ENCODE results near the gene NTSR2. TPM values are rescaled to one million over a fixed set of nuclear protein-coding genes. Genes with fewer than 3 reads are reported as not detected.

The NTSR2 gene
- total RNA-seq, 1 experiment from 2014 or later, result not detected

GRCh38 chr2:11631462-11631861, 38.5 kb downstream of the NTSR2 start:
- Histone ChIP-seq H3K27me3 (replicated peaks) (0 out of 2 replicates have a peak, but pooled peaks cover 5% of the 10 kb centered on the region), H3K9me3 (replicated peaks) (peaks cover 10% of the 10 kb centered on the region), H3K4me1 (replicated peaks) (no peaks in the 10 kb centered on the region), H3K27ac (no peak overlapping the region), H3K36me3 (no peaks in the 10 kb centered on the region), H3K4me3 (no peak overlapping the region)
- no peak for DNase-seq (ENCODE audit: low read depth in 1 of 2, low spot score in 2 of 2)

GRCh38 chr2:11630855-11631254, 39.1 kb downstream of the NTSR2 start:
- H3K27ac ChIP-seq, result no peak overlapping the region
- H3K9me3 ChIP-seq (replicated peaks), result peaks cover 10% of the 10 kb centered on the region
- H3K36me3 ChIP-seq, result no peaks in the 10 kb centered on the region
- H3K4me1 ChIP-seq (replicated peaks), result no peaks in the 10 kb centered on the region
- 0 out of 2 replicates have a peak, but pooled peaks cover 4% of the 10 kb centered on the region for H3K27me3 ChIP-seq (replicated peaks)
- H3K4me3 ChIP-seq, result no peak overlapping the region
- no peak for DNase-seq (ENCODE audit: low read depth in 1 of 2, low spot score in 2 of 2)

- no peak for DNase-seq (ENCODE audit: low read depth in 1 of 2, low spot score in 2 of 2)
- Histone ChIP-seq H3K9me3 (replicated peaks) (peaks cover 10% of the 10 kb centered on the region), H3K36me3 (no peaks in the 10 kb centered on the region), H3K4me1 (replicated peaks) (no peaks in the 10 kb centered on the region), H3K27me3 (replicated peaks) (no peaks in the 10 kb centered on the region), H3K27ac (no peak overlapping the region), H3K4me3 (no peak overlapping the region)
These were observed 40.1 kb downstream of the NTSR2 start for GRCh38 chr2:11629851-11630250.

- Histone ChIP-seq H3K27me3 (replicated peaks) (no peaks in the 10 kb centered on the region), H3K4me1 (replicated peaks) (no peaks in the 10 kb centered on the region), H3K36me3 (no peaks in the 10 kb centered on the region), H3K9me3 (replicated peaks) (peaks cover 10% of the 10 kb centered on the region), H3K27ac (no peak overlapping the region), H3K4me3 (no peak overlapping the region)
- DNase-seq (ENCODE audit: low read depth in 1 of 2, low spot score in 2 of 2), result no peak
These were observed 40.8 kb downstream of the NTSR2 start for GRCh38 chr2:11629215-11629614.

- no peak for DNase-seq (ENCODE audit: low read depth in 1 of 2, low spot score in 2 of 2)
- Histone ChIP-seq H3K27ac (no peak overlapping the region), H3K36me3 (no peaks in the 10 kb centered on the region), H3K4me1 (replicated peaks) (no peaks in the 10 kb centered on the region), H3K4me3 (no peak overlapping the region), H3K9me3 (replicated peaks) (peaks cover 10% of the 10 kb centered on the region), H3K27me3 (replicated peaks) (no peaks in the 10 kb centered on the region)
These were observed 41.3 kb downstream of the NTSR2 start for GRCh38 chr2:11628675-11629074.

- Histone ChIP-seq H3K4me1 (replicated peaks) (no peaks in the 10 kb centered on the region), H3K27ac (no peak overlapping the region), H3K27me3 (replicated peaks) (no peaks in the 10 kb centered on the region; the same call in 1 of the 2 replicates), H3K4me3 (no peak overlapping the region), H3K9me3 (replicated peaks) (peaks cover 10% of the 10 kb centered on the region), H3K36me3 (no peaks in the 10 kb centered on the region)
- no peak for DNase-seq (ENCODE audit: low read depth in 1 of 2, low spot score in 2 of 2)
These were observed 44.3 kb downstream of the NTSR2 start for GRCh38 chr2:11625671-11626070.

GRCh38 chr2:11624893-11625292, 45.1 kb downstream of the NTSR2 start:
- no peaks in the 10 kb centered on the region for H3K36me3 ChIP-seq
- no peaks in the 10 kb centered on the region; the same call in 1 of the 2 replicates for H3K27me3 ChIP-seq (replicated peaks)
- no peak overlapping the region for H3K4me3 ChIP-seq
- no peak for DNase-seq (ENCODE audit: low read depth in 1 of 2, low spot score in 2 of 2)
- no peak overlapping the region for H3K27ac ChIP-seq
- H3K9me3 ChIP-seq (replicated peaks), result peaks cover 10% of the 10 kb centered on the region
- H3K4me1 ChIP-seq (replicated peaks), result no peaks in the 10 kb centered on the region

- Histone ChIP-seq H3K4me3 (no peak overlapping the region), H3K27me3 (replicated peaks) (no peaks in the 10 kb centered on the region; the same call in 1 of the 2 replicates), H3K9me3 (replicated peaks) (peaks cover 10% of the 10 kb centered on the region), H3K36me3 (no peaks in the 10 kb centered on the region), H3K4me1 (replicated peaks) (no peaks in the 10 kb centered on the region), H3K27ac (no peak overlapping the region)
- no peak for DNase-seq (ENCODE audit: low read depth in 1 of 2, low spot score in 2 of 2)
These were observed 47.4 kb downstream of the NTSR2 start for GRCh38 chr2:11622611-11623010.

- Histone ChIP-seq H3K27ac (no peak overlapping the region), H3K36me3 (no peaks in the 10 kb centered on the region), H3K4me3 (no peak overlapping the region), H3K27me3 (replicated peaks) (no peaks in the 10 kb centered on the region; the same call in 1 of the 2 replicates), H3K4me1 (replicated peaks) (no peaks in the 10 kb centered on the region), H3K9me3 (replicated peaks) (no peaks in the 10 kb centered on the region)
- no peak for DNase-seq (ENCODE audit: low read depth in 1 of 2, low spot score in 2 of 2)
These were observed 48.6 kb downstream of the NTSR2 start for GRCh38 chr2:11621410-11621809.

- Histone ChIP-seq H3K27me3 (replicated peaks) (no peaks in the 10 kb centered on the region; the same call in 1 of the 2 replicates), H3K4me3 (no peak overlapping the region), H3K9me3 (replicated peaks) (no peaks in the 10 kb centered on the region), H3K36me3 (no peaks in the 10 kb centered on the region), H3K27ac (no peak overlapping the region), H3K4me1 (replicated peaks) (no peaks in the 10 kb centered on the region)
- DNase-seq (ENCODE audit: low read depth in 1 of 2, low spot score in 2 of 2), result no peak
These were observed 51.3 kb downstream of the NTSR2 start for GRCh38 chr2:11618708-11619062.

- no peak for DNase-seq (ENCODE audit: low read depth in 1 of 2, low spot score in 2 of 2)
- Histone ChIP-seq H3K9me3 (replicated peaks) (no peaks in the 10 kb centered on the region), H3K4me1 (replicated peaks) (no peaks in the 10 kb centered on the region), H3K36me3 (no peaks in the 10 kb centered on the region), H3K4me3 (no peak overlapping the region), H3K27me3 (replicated peaks) (no peaks in the 10 kb centered on the region; the same call in 1 of the 2 replicates), H3K27ac (no peak overlapping the region)
These were observed 51.8 kb downstream of the NTSR2 start for GRCh38 chr2:11617984-11618707.

GRCh38 chr2:11617527-11617926, 52.5 kb downstream of the NTSR2 start:
- Histone ChIP-seq H3K4me3 (no peak overlapping the region), H3K9me3 (replicated peaks) (no peaks in the 10 kb centered on the region), H3K27ac (no peak overlapping the region), H3K4me1 (replicated peaks) (no peaks in the 10 kb centered on the region), H3K36me3 (no peaks in the 10 kb centered on the region), H3K27me3 (replicated peaks) (no peaks in the 10 kb centered on the region)
- DNase-seq (ENCODE audit: low read depth in 1 of 2, low spot score in 2 of 2), result no peak

- no peaks in the 10 kb centered on the region for H3K9me3 ChIP-seq (replicated peaks)
- H3K27ac ChIP-seq, result no peak overlapping the region
- no peaks in the 10 kb centered on the region for H3K4me1 ChIP-seq (replicated peaks)
- no peak overlapping the region for H3K4me3 ChIP-seq
- H3K36me3 ChIP-seq, result no peaks in the 10 kb centered on the region
- no peak for DNase-seq (ENCODE audit: low read depth in 1 of 2, low spot score in 2 of 2)
- H3K27me3 ChIP-seq (replicated peaks), result no peaks in the 10 kb centered on the region
These were observed 53.1 kb downstream of the NTSR2 start for GRCh38 chr2:11616851-11617415.

- H3K4me1 ChIP-seq (replicated peaks), result no peaks in the 10 kb centered on the region
- no peaks in the 10 kb centered on the region for H3K27me3 ChIP-seq (replicated peaks)
- H3K36me3 ChIP-seq, result no peaks in the 10 kb centered on the region
- H3K9me3 ChIP-seq (replicated peaks), result no peaks in the 10 kb centered on the region
- DNase-seq (ENCODE audit: low read depth in 1 of 2, low spot score in 2 of 2), result no peak
- H3K27ac ChIP-seq, result no peak overlapping the region
- no peak overlapping the region for H3K4me3 ChIP-seq
These were observed 53.8 kb downstream of the NTSR2 start for GRCh38 chr2:11616097-11616687.
